ENCODE measurements around the gene RABEP1. TPM values are rescaled to one million over a fixed set of nuclear protein-coding genes. Genes with fewer than 3 reads are reported as not detected.
"Not testable (repeated sequence)": the region's sequence is repeated elsewhere in the genome, so short reads cannot be mapped to it uniquely, and the experiment has no call there.

The RABEP1 gene
- polyA plus RNA-seq, 1 experiment: 14.9 TPM

GRCh38 chr17:5430413-5430999, 148.4 kb downstream of the RABEP1 start:
- no peak for DNase-seq (ENCODE audit: low read depth)
- CTCF ChIA-PET: interaction anchor here (1.0 to 8.2 kb wide), 2 partner anchors 10 to 42 kb away, joined by 3 to 69 read pairs; partner anchors contain the start of gene C1QBP
- Histone ChIP-seq H3K4me3 (ENCODE audit: low read depth, low read length) (no peak overlapping the region), H3K36me3 (ENCODE audit: control insufficient read depth, insufficient read depth, low read length) (peaks cover 17% of the 10 kb centered on the region), H3K27me3 (ENCODE audit: control insufficient read depth, insufficient read depth, low read length) (no peaks in the 10 kb centered on the region)
- POLR2A ChIA-PET: no interaction called here
- TF ChIP-seq, protein P1, sequence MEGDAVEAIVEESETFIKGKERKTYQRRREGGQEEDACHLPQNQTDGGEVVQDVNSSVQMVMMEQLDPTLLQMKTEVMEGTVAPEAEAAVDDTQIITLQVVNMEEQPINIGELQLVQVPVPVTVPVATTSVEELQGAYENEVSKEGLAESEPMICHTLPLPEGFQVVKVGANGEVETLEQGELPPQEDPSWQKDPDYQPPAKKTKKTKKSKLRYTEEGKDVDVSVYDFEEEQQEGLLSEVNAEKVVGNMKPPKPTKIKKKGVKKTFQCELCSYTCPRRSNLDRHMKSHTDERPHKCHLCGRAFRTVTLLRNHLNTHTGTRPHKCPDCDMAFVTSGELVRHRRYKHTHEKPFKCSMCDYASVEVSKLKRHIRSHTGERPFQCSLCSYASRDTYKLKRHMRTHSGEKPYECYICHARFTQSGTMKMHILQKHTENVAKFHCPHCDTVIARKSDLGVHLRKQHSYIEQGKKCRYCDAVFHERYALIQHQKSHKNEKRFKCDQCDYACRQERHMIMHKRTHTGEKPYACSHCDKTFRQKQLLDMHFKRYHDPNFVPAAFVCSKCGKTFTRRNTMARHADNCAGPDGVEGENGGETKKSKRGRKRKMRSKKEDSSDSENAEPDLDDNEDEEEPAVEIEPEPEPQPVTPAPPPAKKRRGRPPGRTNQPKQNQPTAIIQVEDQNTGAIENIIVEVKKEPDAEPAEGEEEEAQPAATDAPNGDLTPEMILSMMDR (IDR thresholded peaks at IDR 0.05; ENCODE audit: insufficient read depth, low read depth, low read length): no peak

GRCh38 chr17:5431234-5431633, 149.2 kb downstream of the RABEP1 start:
- H3K27me3 ChIP-seq (ENCODE audit: control insufficient read depth, insufficient read depth, low read length); POLR2A ChIA-PET; H3K4me3 ChIP-seq (ENCODE audit: low read depth, low read length); DNase-seq (ENCODE audit: low read depth): not testable (repeated sequence)
- CTCF ChIA-PET: interaction anchor here (1.0 to 8.2 kb wide), 2 partner anchors 9 to 43 kb away, joined by 3 to 69 read pairs; partner anchors contain the start of gene C1QBP
- peaks cover 15% of the 10 kb centered on the region for H3K36me3 ChIP-seq (ENCODE audit: control insufficient read depth, insufficient read depth, low read length)

- Histone ChIP-seq H3K27me3 (ENCODE audit: control insufficient read depth, insufficient read depth, low read length) (no peaks in the 10 kb centered on the region), H3K4me3 (ENCODE audit: low read depth, low read length) (no peak overlapping the region), H3K36me3 (ENCODE audit: control insufficient read depth, insufficient read depth, low read length) (peaks cover 15% of the 10 kb centered on the region)
- no peak for DNase-seq (ENCODE audit: low read depth)
- POLR2A ChIA-PET: no interaction called here
- CTCF ChIA-PET: interaction anchor here (1.1 to 8.2 kb wide), 2 partner anchors 8 to 20 kb away, joined by 3 to 69 read pairs; partner anchors contain the start of gene C1QBP
- TF ChIP-seq, protein P1 (IDR thresholded peaks at IDR 0.05; ENCODE audit: insufficient read depth, low read depth, low read length): no peak
These were observed 150.0 kb downstream of the RABEP1 start for GRCh38 chr17:5431949-5432556.

GRCh38 chr17:5434984-5435383, 152.9 kb downstream of the RABEP1 start:
- Histone ChIP-seq H3K27me3 (ENCODE audit: control insufficient read depth, insufficient read depth, low read length) (no peaks in the 10 kb centered on the region), H3K4me3 (ENCODE audit: low read depth, low read length) (no peak overlapping the region), H3K36me3 (ENCODE audit: control insufficient read depth, insufficient read depth, low read length) (peaks cover 15% of the 10 kb centered on the region)
- TF ChIP-seq, protein P1 (IDR thresholded peaks at IDR 0.05; ENCODE audit: insufficient read depth, low read depth, low read length): no peak
- no peak for DNase-seq (ENCODE audit: low read depth)
- POLR2A ChIA-PET: no interaction called here
- CTCF ChIA-PET: no interaction called here

Other genes with a start within 250 kb of the RABEP1 start
- 0.13 and 0.23 TPM in 2 replicates for gene SLC52A1, start 246.9 kb upstream of the RABEP1 start, polyA plus RNA-seq (2011; rRNA removed)
- 2.0 and 3.7 TPM in 2 replicates for gene ZFP3, start 203.8 kb upstream of the RABEP1 start, polyA plus RNA-seq (2011; rRNA removed)
- 3.1 and 4.4 TPM in 2 replicates for gene ZNF232, start 170.4 kb upstream of the RABEP1 start, polyA plus RNA-seq (2011; rRNA removed)
- 0.01 TPM in 1 of 2 replicates, not detected in the other for gene USP6, start 166.3 kb upstream of the RABEP1 start, polyA plus RNA-seq (2011; rRNA removed)
- 3.1 and 4.1 TPM in 2 replicates for gene ZNF594, start 90.4 kb upstream of the RABEP1 start, polyA plus RNA-seq (2011; rRNA removed)
- gene SCIMP, start 47.4 kb upstream of the RABEP1 start, polyA plus RNA-seq (2011; rRNA removed): not detected in 2 replicates
- gene NUP88, start 137.4 kb downstream of the RABEP1 start, polyA plus RNA-seq (2011; rRNA removed): 44.4 and 82.7 TPM in 2 replicates
- 22.8 and 29.9 TPM in 2 replicates for gene RPAIN, start 137.9 kb downstream of the RABEP1 start, polyA plus RNA-seq (2011; rRNA removed)
- gene C1QBP, start 156.9 kb downstream of the RABEP1 start, polyA plus RNA-seq (2011; rRNA removed): 63.8 and 111 TPM in 2 replicates
- gene DHX33, start 186.7 kb downstream of the RABEP1 start, polyA plus RNA-seq (2011; rRNA removed): 6.4 and 9.1 TPM in 2 replicates
- gene DERL2, start 203.9 kb downstream of the RABEP1 start, polyA plus RNA-seq (2011; rRNA removed): 69.3 and 115 TPM in 2 replicates
- 6.2 and 11.4 TPM in 2 replicates for gene MIS12, start 204.3 kb downstream of the RABEP1 start, polyA plus RNA-seq (2011; rRNA removed)